ENCODE measurements around the gene RELL1.

RELL1 gene

DNA sequence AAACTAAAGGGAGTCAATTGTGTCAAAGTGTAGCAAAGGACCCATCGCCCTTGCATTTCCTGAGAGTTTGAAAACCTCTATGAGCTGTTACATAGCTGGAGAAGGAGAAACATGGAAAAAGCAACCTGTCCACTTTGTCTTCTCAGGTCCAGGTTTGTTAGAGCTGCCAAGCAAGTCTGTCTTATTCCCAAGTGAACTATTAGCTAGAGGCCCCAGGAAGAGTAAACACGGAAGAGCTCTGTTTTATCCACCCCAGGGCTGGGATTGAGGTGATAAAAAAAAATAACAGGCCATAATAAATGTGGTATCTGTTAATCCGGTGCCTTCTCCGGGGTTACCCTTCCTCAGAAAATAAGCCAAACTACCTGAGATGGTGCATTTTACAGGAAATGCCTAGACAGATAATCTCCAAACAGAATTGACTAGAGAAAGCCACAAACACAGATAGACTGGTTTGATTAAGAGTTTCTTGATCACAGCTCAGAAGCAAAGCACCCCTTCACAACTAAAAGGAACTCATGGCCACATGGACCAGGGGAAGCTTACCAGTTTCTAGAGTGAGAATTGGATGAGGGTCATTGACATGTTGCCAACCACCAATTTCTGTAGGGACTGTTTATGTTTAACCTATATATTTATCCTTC, 35.9 kb upstream of the RELL1 start:
- TF ChIP-seq TAF1 (IDR thresholded peaks at IDR 0.05; ENCODE audit: borderline replicate concordance, low read depth, low read length) (no peak), POLR2AphosphoS5 (IDR thresholded peaks at IDR 0.05; ENCODE audit: low read depth, low read length) (no peak), POLR2A (IDR thresholded peaks at IDR 0.05; ENCODE audit: low read depth, low read length) (no peak)
- no peak for FAIRE-seq
- no peak for DNase-seq (ENCODE audit: insufficient read length)

DNA sequence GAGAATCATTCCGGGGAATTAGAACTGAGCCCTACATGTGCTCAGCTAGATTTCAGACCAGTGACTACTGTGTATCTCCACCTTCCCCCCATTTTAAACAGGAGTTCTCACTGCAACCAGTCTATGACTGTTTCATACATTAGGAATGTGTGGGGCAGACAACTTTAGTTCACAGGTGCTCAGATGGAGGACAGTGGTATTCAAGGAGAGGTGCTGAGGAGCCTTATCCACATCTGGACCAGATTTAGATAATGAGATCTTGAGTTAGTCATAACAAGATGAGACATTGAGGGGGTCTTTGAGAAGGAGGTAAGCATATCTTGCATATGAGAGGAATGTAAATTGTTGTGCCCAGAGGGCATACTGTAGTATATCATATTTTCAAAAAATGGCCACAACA, 32.8 kb upstream of the RELL1 start:
- TF ChIP-seq POLR2A (IDR thresholded peaks at IDR 0.05; ENCODE audit: low read depth, low read length) (no peak), TAF1 (IDR thresholded peaks at IDR 0.05; ENCODE audit: borderline replicate concordance, low read depth, low read length) (no peak), POLR2AphosphoS5 (IDR thresholded peaks at IDR 0.05; ENCODE audit: low read depth, low read length) (no peak)
- DNase-seq (ENCODE audit: insufficient read length) (no peak), FAIRE-seq (no peak)

DNA sequence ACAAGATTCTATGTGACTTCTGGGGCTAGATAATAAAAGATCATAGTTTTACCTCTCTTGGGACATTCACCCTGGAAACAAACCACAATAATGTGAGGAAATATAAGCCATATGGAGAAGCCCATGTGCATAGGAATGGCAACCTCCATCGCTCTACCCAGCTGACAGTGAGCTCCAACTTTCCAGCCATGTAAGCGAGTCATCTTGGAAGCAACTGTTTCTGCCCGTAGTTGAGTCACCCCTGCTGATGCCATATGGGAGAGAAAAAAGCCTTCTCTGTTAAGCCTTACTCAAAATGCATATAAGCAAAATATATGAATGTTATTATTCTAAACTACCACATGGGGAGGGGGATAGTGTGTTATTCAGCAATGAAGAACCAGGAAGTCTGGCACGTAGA, 31.4 kb upstream of the RELL1 start:
- no peak for TF ChIP-seq POLR2AphosphoS5 (IDR thresholded peaks at IDR 0.05; ENCODE audit: low read depth, low read length)
- no peak for TF ChIP-seq POLR2A (IDR thresholded peaks at IDR 0.05; ENCODE audit: low read depth, low read length)
- TF ChIP-seq TAF1 (IDR thresholded peaks at IDR 0.05; ENCODE audit: borderline replicate concordance, low read depth, low read length): no peak
- FAIRE-seq (peak; percentile 48), DNase-seq (ENCODE audit: insufficient read length) (no peak)

DNA sequence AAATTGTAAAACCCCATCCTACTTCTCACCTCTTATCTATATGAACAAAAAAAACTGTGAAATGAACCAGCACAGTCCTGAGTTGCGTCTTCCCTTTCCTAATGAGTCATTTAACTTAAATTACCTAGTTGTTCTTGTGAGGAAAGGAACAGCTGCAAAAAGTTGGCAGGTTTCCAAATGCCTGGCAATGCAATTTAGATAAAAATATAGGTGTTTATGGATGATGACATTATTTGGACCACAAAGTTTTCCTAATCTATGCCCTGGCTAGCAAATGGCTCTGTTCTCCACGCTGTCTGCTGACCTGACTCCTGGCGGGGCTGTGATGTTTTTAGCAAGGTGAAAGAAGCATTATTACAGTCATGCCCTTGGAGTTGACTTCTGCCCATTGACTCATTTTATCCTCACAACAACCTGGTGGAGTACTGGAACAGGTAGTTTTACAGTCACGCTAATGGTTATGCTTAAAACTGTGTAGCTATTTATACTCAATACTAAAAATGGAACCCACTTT, 29.8 kb upstream of the RELL1 start:
- FAIRE-seq (peak; percentile 95), DNase-seq (ENCODE audit: insufficient read length) (peak; percentile 19)
- TF ChIP-seq POLR2AphosphoS5 (IDR thresholded peaks at IDR 0.05; ENCODE audit: low read depth, low read length): no peak
- no peak for TF ChIP-seq TAF1 (IDR thresholded peaks at IDR 0.05; ENCODE audit: borderline replicate concordance, low read depth, low read length)
- no peak for TF ChIP-seq POLR2A (IDR thresholded peaks at IDR 0.05; ENCODE audit: low read depth, low read length)

DNA sequence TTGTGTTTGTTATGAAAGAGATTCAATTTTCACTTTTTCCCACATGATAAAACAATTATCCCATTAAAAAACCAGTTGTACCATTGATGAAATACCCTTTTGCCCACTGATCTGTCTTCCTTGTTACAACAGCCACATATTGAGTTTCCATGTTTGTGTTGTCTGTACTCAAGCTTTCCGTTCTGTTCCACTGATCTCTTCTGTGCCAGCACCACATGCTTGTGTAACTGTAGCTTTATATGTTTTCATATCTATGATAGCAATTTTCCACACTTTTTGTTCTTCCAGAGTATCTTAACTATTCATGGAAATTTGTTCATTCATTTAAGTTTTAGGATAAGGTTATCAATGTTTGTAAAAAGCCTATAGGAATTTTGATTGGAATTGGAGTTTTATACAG, 24.3 kb upstream of the RELL1 start:
- TF ChIP-seq TAF1 (IDR thresholded peaks at IDR 0.05; ENCODE audit: borderline replicate concordance, low read depth, low read length) (no peak), POLR2A (IDR thresholded peaks at IDR 0.05; ENCODE audit: low read depth, low read length) (no peak), POLR2AphosphoS5 (IDR thresholded peaks at IDR 0.05; ENCODE audit: low read depth, low read length) (no peak)
- FAIRE-seq: peak; percentile 69
- no peak for DNase-seq (ENCODE audit: insufficient read length)

DNA sequence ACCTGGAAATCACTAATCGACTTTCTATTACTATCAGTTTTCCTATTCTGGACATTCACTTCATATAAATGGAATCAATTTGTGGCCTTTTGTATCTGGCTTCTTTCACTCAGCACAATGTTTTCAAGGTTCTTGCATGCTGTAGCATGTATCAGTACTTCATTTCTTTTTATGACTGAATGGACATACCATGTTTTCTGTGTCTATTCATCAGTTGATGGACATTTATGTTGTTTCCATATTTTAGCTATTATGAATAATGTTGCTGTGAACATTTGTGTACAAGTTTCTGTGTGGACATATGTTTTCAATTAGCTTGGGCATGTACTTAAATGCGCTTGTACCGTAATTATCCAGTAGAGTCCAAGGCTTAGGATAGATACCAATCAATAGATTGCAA, 19.9 kb upstream of the RELL1 start:
- no peak for FAIRE-seq
- no peak for TF ChIP-seq POLR2A (IDR thresholded peaks at IDR 0.05; ENCODE audit: low read depth, low read length)
- no peak for TF ChIP-seq TAF1 (IDR thresholded peaks at IDR 0.05; ENCODE audit: borderline replicate concordance, low read depth, low read length)
- TF ChIP-seq POLR2AphosphoS5 (IDR thresholded peaks at IDR 0.05; ENCODE audit: low read depth, low read length): no peak
- no peak for DNase-seq (ENCODE audit: insufficient read length)

DNA sequence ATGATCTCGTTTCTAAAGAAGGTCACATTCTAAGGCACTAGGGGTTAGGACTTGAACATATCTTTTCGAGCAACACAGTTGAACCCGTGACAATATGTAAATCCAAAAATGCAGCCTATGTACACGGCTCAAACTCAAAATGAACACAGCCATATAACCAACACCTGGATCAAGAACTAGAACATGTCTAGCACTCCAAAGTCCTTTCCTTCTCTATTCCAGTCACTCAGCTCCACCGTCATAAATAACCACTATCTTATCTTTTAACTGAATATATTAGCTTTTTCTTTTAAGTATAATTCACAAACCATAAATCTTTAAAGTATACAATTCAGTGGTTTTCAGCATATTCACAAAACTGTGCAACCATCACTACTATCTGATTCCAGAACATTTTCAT, 19.4 kb upstream of the RELL1 start:
- no peak for FAIRE-seq
- no peak for DNase-seq (ENCODE audit: insufficient read length)
- TF ChIP-seq POLR2AphosphoS5 (IDR thresholded peaks at IDR 0.05; ENCODE audit: low read depth, low read length): no peak
- TF ChIP-seq TAF1 (IDR thresholded peaks at IDR 0.05; ENCODE audit: borderline replicate concordance, low read depth, low read length): no peak
- no peak for TF ChIP-seq POLR2A (IDR thresholded peaks at IDR 0.05; ENCODE audit: low read depth, low read length)

DNA sequence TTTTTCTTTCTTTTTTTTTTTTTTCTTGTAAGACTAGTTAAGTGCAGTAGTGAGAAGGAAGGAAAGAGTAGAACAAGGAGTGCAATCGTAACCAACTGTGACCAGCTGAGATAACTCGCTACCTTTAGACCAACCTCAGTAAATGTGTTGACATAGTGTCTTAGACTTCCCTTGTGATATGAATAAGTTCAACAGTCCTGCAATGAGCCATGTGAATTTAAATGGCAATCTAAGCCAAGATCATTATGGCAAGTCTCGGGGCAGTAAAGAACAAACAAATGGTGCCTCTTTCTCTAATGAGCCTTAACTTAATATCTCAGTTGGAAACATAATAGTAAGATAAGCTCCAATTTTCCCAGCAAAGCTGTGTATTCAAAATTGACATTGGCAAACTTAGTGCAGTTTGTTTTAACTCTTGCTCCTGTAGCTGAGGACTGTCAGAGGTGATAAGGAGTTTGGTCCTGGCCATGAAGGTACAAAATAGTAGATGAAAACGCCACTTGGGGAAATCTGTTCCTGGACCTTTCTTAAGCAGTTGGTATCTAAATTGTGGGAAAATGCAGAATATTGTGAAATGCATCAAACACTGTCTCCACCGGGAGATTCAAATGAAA, 13.8 kb upstream of the RELL1 start:
- DNase-seq (ENCODE audit: insufficient read length) (no peak), FAIRE-seq (no peak)
- TF ChIP-seq TAF1 (IDR thresholded peaks at IDR 0.05; ENCODE audit: borderline replicate concordance, low read depth, low read length) (no peak), POLR2AphosphoS5 (IDR thresholded peaks at IDR 0.05; ENCODE audit: low read depth, low read length) (no peak), POLR2A (IDR thresholded peaks at IDR 0.05; ENCODE audit: low read depth, low read length) (no peak)

DNA sequence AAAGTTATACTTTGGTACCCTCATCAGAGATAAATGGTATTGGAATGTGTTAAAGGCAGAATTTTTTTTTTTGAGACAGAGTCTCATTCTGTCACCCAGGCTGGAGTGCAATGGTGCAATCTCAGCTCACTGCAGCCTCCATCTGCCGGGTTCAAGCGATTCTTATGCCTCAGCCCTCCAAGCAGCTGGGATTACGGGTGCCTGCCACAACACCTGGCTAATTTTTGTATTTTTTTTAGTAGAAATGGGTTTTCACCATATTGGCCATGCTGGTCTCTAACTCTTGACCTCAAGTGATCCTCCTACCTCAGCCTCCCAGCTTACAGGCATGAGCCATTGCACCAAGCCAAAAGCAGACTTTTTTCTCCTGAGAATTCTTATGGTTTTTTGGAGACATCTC, 11.4 kb upstream of the RELL1 start:
- TF ChIP-seq POLR2A (IDR thresholded peaks at IDR 0.05; ENCODE audit: low read depth, low read length) (no peak), TAF1 (IDR thresholded peaks at IDR 0.05; ENCODE audit: borderline replicate concordance, low read depth, low read length) (no peak), POLR2AphosphoS5 (IDR thresholded peaks at IDR 0.05; ENCODE audit: low read depth, low read length) (no peak)
- no peak for DNase-seq (ENCODE audit: insufficient read length)
- FAIRE-seq: no peak

DNA sequence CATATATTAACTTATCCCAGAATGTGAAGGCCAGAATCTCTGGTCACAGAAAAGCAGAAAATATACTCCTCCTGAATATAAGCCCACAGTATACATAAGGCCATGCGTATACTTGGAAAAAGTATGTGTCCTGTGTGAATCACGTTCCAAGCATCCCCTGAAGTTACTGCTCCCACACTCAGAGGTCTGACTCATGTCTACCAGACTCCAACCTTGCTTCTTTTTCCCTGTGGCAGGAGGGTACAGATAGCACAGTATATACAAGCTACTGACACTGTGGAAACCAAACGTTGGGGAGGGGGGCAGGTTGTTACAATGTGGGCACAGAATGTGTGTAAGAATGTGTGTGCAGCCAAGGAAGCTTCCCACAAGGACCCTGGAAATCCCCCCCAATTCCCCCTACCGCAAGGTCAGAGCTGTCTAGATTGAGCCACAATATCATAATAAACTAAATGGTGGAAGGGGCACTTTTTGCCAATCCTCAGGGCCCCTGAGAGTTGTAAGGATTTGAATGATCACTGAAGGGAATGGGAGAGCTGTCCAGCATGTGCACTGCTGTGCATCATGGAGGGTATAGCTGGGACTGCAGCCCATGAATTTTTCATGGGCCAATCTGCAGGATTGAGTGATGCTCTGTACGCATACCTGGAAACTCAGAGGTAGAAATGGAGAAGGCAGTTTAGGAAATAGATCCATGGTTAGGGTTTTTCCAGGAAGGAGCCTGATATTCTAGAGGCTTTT, 7.4 kb upstream of the RELL1 start:
- DNase-seq (ENCODE audit: insufficient read length): no peak
- no peak for TF ChIP-seq POLR2AphosphoS5 (IDR thresholded peaks at IDR 0.05; ENCODE audit: low read depth, low read length)
- FAIRE-seq: peak; percentile 42

DNA sequence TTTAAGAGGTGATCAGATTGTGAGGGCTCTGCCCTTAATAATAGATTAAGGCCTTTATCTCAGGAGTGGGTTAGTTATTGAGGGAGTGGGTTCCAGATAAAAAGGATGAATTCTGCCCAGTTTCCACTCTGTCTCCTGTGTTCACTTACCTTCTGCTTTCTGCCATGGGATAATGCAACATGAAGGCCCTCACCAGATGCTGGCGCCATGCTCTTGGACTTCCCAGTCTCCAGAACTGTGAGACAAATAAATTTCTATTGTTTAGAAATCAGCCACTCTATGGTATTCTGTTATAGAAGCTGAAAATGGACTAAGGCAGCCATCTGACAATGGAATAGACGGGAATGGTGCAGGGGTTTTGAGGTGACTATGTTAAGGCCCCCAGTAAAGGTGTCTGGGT, 6.9 kb upstream of the RELL1 start:
- FAIRE-seq (no peak), DNase-seq (ENCODE audit: insufficient read length) (no peak)
- TF ChIP-seq TAF1 (IDR thresholded peaks at IDR 0.05; ENCODE audit: borderline replicate concordance, low read depth, low read length): no peak

DNA sequence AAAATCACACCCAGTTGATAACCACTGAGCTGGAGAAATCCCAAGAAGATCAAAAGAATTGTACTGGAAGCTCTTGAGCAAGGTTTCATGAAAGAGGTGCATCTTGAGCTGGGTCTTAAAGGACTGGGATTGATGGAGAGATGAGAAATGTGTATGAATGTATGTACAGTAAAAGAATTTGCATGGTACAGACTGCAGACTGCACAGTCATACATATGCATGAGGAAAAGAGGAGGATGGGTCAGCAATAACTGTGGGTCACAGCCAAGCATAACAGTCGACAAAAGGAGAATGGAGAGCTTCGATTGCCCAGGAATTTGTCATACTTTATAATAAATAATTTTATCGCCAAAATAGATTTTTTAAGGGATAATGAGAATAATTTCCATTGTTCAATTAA, 4.8 kb upstream of the RELL1 start:
- FAIRE-seq (no peak), DNase-seq (ENCODE audit: insufficient read length) (no peak)
- TF ChIP-seq POLR2AphosphoS5 (IDR thresholded peaks at IDR 0.05; ENCODE audit: low read depth, low read length): no peak
- no peak for TF ChIP-seq TAF1 (IDR thresholded peaks at IDR 0.05; ENCODE audit: borderline replicate concordance, low read depth, low read length)
- TF ChIP-seq POLR2A (IDR thresholded peaks at IDR 0.05; ENCODE audit: low read depth, low read length): no peak

All from GM12892 (cell line).